K562 (cell line): ENCODE data around the gene ETHE1. TPM values are rescaled to one million over a fixed set of nuclear protein-coding genes. Genes with fewer than 3 reads are reported as not detected.

Experiments used
- CTBP1 ChIP-seq: fragments of 450-650 bp; IDR thresholded peaks from 2 replicates; pipeline ENCODE4 v1.6.1; 2016; ENCODE audit warnings: borderline replicate concordance
- JUND ChIP-seq, 2 experiments: IDR thresholded peaks; 2 replicates in 1 of 2; 3 replicates in 1 of 2; pipeline ENCODE4 v1.6.1; 2011; ENCODE audit warnings: borderline replicate concordance in 2 of 2, low read depth in 2 of 2, low read length in 2 of 2, improper control_type of control experiment in 1 of 2, missing biosample characterization in 1 of 2, missing genetic modification characterization in 1 of 2, missing genetic modification reagents in 1 of 2
- KLF1 ChIP-seq: fragments of 450-650 bp; IDR thresholded peaks from 2 replicates; pipeline ENCODE4 v1.6.1; 2016; ENCODE audit warnings: missing genetic modification characterization, missing compliant biosample characterization
- MNT ChIP-seq, 2 experiments: fragments of 450-650 bp; conservative IDR thresholded peaks; 2 replicates each; pipeline ENCODE4 v1.6.1; 2017; ENCODE audit warnings: mild to moderate bottlenecking in 2 of 2, moderate library complexity in 2 of 2
- POU5F1 ChIP-seq: fragments of 150-350 bp; IDR thresholded peaks from 2 replicates; pipeline ENCODE4 v1.6.1; 2014; ENCODE audit warnings: borderline replicate concordance, low read length, low read depth, mild to moderate bottlenecking; ENCODE audit not compliant: partially characterized antibody
- RB1 ChIP-seq: fragments of 450-650 bp; IDR thresholded peaks from 2 replicates; pipeline ENCODE4 v1.6.1; 2017; ENCODE audit warnings: low read depth, mild to moderate bottlenecking
- SRF ChIP-seq, 2 experiments: fragments of 250-450, 450-650 bp in 1 of 2; sonication (Bioruptor Pico) in 1 of 2; sonication (generic) in 1 of 2; formaldehyde crosslinking; IDR thresholded peaks; 2 replicates each; pipeline versions ENCODE4 v1.5.0 to v1.5.1; 2020 to 2022; ENCODE audit warnings: mild to moderate bottlenecking in 1 of 2, missing genetic modification reagents in 1 of 2
- TBL1XR1 ChIP-seq, 2 experiments: IDR thresholded peaks; 2 replicates each; pipeline ENCODE4 v1.6.1; 2012; ENCODE audit warnings: improper control_type of control experiment in 2 of 2, low read length in 2 of 2, mild to moderate bottlenecking in 1 of 2
- UBTF ChIP-seq, 2 experiments: IDR thresholded peaks; 2 replicates each; pipeline ENCODE4 v1.6.1; 2012; ENCODE audit warnings: improper control_type of control experiment in 2 of 2, low read depth in 2 of 2, low read length in 2 of 2, borderline replicate concordance in 1 of 2
- ZNF12 ChIP-seq: sonication (generic); formaldehyde crosslinking; IDR thresholded peaks from 2 replicates; pipeline ENCODE4 v1.4.0; 2020; ENCODE audit warnings: mild to moderate bottlenecking, missing genetic modification reagents
- ZNF766 ChIP-seq: fragments of 200-800 bp; sonication (Bioruptor generic); conservative IDR thresholded peaks from 2 replicates; pipeline ENCODE4 v1.6.1; 2016; ENCODE audit warnings: missing genetic modification characterization, missing compliant biosample characterization
- polyA plus RNA-seq, 8 experiments: library from polyadenylated mRNA; depleted of rRNA in 4 of 8; stranded (reverse) in 5 of 8; unstranded in 3 of 8; fragments of >200 nt; fragmentation: Nextera tagmentation in 2 of 8; fragmentation: Illumina TruSeq in 1 of 8; extraction: Ambion mirVana in 2 of 8; extraction: Trizol in 1 of 8; gene quantifications; 2 replicates each; pipeline versions ENCODE4 v1.2.1 to v1.2.3, GENCODE V29; 2011 to 2014; ENCODE audit warnings: inconsistent platforms in 1 of 8, missing spikeins in 1 of 8
- total RNA-seq, 7 experiments: library from RNA; depleted of rRNA in 6 of 7; stranded (reverse); fragments of >200 nt in 6 of 7; fragmentation: Illumina TruSeq in 2 of 7; extraction: Trizol in 2 of 7; gene quantifications; 2 replicates each; pipeline versions ENCODE4 v1.2.1 to v1.2.3, GENCODE V29; 2011 to 2021; ENCODE audit warnings: low replicate concordance in 1 of 7

Gene ETHE1
- total and polyA plus RNA-seq, 9 of the 15 experiments (the other 6 are each of a cell fraction or from before 2014, with no cell fraction given) = 2.9 to 21.0 (median 10.2) TPM

- TF ChIP-seq RB1 (peak; percentile 90), TBL1XR1 (IDR thresholded peaks at IDR 0.05; ENCODE audit: low read length in 2 of 2) (0 out of 4 replicates have a peak, but pooled peaks of 1 of the 2 experiments have one; percentile 13), SRF (CRISPR knock-in tag; IDR thresholded peaks at IDR 0.05) (0 out of 4 replicates have a peak, but pooled peaks of 1 of the 2 experiments have one; percentile 41), JUND (IDR thresholded peaks at IDR 0.05; ENCODE audit: borderline replicate concordance, low read depth, low read length) (0 out of 2 replicates have a peak, but pooled peaks have one; percentile 20), JUND (tag; IDR thresholded peaks at IDR 0.05; ENCODE audit: borderline replicate concordance, low read depth, low read length) (no peak), KLF1 (tag) (peak; percentile 51; the same call in 1 of the 2 replicates), UBTF (IDR thresholded peaks at IDR 0.05; ENCODE audit: borderline replicate concordance in 1 of 2, low read depth in 2 of 2, low read length in 2 of 2) (peak in 1 of 2 experiments; percentile 76; a peak in 1 of 4 replicates), ZNF12 (0 out of 2 replicates have a peak, but pooled peaks have one; percentile 62), POU5F1 (peak; percentile 58), MNT (conservative IDR thresholded peaks at IDR 0.05) (peak in 1 of 2 experiments; percentile 67; a peak in 2 of 4 replicates), CTBP1 (peak; percentile 94), ZNF766 (CRISPR knock-in tag) (no peak)
Observed at GRCh38 chr19:43532962-43533545, 6.1 kb upstream of the ETHE1 start, which contains the start of gene ZNF575 (continued).
